HG02973 (cell line): ENCODE data around the gene TMEM270.
"Not testable (repeated sequence)": the region's sequence is repeated elsewhere in the genome, so short reads cannot be mapped to it uniquely, and the experiment has no call there.

Experiments used
- ATAC-seq: cut with Tn5 transposase; IDR thresholded peaks from one replicate; pipeline ENCODE4 v1.9.1; 2021; ENCODE audit warnings: moderate library complexity; ENCODE audit not compliant: unreplicated experiment

The TMEM270 gene, protein sequence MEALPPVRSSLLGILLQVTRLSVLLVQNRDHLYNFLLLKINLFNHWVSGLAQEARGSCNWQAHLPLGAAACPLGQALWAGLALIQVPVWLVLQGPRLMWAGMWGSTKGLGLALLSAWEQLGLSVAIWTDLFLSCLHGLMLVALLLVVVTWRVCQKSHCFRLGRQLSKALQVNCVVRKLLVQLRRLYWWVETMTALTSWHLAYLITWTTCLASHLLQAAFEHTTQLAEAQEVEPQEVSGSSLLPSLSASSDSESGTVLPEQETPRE

DNA sequence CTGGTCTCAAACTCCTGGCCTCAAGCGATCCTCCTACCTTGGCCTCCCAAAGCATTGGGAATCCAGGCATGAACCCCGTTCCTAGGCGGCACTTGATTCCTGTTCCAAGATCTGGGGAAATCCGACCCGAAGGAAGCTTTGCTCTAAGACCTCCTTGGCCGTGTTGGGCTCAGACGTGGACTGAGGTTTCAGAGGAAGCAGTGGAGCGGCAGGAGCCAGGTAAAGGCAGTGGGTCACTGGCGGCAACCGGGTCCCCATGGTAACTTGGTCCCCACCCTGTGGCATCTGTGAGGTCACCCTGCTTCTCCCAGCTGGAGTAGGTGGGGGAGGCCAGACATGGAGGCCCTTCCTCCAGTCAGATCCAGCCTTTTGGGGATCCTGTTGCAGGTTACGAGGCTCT is at the start of gene TMEM270:
Gene TMEM270, plus strand, starts transcription at position 301 of the 400 bp plus-strand sequence. Its CDS starts 36 bp downstream, at position 337.
- ATAC-seq = no peak

DNA sequence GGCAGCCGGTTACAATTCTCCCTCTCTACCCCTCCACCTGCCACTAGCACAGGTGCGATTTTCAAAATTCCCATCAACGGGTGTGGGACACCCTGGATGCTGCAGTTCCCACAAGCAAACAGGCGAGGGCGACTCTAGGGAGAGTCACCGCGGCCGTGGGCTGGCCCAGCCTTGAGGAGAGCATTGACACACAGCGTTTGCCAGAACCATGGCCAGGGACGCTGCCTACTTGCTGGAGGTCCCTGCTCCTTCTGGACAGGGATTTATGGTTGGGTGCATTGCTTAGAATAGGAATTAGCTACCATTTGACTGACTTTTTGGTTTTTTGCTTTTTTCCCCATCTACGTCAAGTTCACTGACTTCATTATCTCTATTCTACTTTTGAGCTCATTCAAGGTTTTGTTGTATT is 49.2 kb upstream of the TMEM270 start:
- no peak for ATAC-seq

DNA sequence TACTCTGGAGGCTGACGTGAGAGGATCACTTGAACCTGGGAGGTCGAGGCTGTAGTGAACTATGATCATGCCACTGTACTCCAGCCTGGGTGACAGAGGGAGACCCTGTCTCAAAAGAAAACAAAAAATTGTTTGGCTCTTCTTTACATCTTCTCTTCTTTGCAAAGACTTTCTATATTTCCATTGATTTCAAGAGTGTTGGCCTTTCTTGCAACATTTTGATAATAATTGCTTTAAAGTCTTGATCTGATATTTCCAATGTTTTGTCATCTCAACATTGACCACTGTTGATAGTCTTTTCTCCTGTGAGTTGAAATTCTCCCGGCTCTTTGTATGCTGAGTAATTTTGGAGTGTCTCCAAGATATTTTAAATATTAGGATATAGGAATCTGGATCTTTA is 48.0 kb upstream of the TMEM270 start:
- ATAC-seq = no peak

DNA sequence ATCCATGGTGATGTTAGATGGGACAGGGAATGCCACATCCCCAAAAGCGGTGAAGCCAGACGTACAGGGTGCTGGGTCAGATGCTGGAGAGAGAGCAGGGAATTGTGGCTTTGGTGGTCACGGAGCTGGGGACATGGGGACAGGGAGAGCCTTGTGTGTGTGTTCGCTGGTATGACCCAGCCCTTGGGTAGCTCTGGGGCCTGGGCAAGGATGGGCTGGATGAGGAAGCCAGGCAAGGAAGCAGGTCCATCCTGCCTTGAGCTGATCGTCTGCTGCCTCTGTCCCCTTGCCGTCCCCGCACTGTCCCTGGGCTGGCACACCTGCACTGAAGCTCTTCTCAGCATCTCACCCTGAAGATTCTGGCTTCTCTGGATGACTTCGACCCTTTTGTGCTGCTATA is 45.5 kb upstream of the TMEM270 start:
- ATAC-seq = no peak

DNA sequence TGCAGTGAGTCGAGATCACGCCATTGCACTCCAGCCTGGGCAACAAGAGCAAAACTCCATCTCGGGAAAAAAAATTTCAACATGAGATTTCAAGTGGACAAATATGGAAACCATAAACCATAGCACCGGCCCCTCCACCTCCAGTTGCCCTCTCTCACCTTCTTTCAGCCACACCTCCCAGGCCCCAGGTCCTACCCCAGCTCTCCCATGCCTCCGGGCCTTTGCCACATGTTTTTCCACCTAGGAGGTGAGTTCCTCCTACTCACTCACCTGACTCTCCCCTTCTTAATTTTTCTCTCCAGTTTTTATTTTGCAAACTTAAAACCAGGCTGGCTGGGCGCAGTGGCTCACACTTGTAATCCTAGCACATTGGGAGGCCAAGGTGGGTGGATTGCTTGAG is 43.8 kb upstream of the TMEM270 start:
- no peak for ATAC-seq

DNA sequence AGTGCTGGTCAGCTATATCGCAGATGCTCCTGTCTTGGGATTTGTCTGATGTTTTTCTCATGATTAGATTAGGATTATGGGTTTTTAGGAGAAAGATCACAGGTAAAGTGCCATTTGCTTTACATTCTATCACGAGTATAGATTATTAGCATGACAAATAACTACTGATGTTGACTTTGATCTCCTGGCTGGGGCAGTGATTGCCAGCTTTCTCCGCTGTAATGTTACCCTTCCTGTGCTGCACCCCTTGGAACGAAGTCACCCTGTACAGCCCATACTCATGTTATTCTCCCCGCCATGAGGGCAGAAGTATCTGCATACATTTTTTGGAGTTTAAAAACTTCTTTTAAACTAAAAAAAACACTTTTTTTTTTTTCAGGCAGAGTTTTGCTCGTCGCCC is 40.9 kb upstream of the TMEM270 start:
- no peak for ATAC-seq

DNA sequence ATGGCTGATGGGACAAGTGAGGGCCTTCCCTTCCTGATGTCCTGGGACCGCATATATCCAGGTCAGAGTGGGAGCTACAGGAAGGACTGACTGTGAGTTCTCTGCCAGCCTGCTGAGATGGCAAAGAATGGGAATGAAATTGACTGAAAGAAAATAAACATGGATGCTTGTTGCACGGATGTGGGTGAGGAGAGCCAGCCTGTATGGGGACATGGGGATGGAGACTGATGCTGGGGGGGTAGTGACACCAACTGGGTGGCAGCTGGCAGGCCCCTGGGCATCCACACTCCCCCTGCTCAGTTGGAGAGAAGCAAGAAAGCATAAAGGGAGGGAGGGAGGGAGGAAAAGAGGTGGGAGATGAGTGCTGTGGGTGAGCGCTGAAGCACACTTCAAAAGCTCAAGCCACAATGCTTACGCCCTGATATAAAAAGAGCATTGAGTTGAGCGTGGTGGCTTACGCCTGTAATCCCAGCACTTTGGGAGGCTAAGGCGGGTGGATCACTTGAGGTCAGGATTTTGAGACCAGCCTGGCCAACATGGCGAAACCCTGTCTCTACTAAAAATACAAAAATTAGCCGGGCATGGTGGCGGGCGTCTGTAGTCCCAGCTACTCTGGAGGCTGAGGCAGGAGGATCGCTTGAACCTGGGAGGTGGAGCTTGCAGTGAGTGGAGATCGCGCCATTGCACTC is 39.2 kb upstream of the TMEM270 start:
- ATAC-seq = not testable (repeated sequence)

DNA sequence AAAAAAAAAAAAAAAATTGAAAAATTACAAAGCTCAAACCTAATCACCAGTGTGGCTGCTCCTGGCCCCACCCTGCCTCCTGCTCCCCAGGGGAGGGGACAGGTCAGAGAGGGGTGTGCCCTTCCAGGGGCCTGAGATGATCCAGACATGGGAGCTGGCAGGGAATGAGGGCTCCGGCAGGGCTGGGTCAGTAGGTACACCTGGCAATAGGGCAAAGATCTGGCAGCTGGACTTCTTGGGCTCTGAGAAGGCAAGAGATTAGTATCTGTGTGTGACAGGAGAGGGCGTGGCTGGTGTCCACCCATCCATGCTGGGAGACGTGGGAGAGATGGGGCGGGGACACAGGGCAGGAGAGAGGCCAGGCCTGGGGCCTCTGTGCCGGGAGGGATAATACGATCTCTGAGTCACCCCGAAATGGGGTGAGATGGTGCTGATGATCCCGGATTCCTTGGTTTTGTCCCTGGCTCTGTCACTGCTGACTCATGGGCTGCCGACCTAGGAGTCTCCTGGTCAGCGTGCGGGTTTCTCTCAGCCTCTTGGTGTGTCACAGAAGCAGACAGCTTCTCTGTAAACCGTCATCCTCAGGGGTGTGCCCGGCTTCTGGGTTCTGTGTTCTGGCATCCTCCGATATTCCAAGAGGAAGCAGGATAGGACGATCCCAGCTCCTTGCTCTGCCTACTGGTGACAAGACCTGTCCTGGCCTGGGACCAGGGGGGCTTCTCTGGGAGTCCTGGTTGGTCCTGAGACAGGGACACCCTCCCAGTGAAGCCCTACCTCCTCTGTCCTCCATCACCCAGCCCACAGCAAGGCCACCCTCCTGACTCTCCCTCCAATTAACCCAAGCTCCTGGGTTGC is 38.4 kb upstream of the TMEM270 start:
- no peak for ATAC-seq

DNA sequence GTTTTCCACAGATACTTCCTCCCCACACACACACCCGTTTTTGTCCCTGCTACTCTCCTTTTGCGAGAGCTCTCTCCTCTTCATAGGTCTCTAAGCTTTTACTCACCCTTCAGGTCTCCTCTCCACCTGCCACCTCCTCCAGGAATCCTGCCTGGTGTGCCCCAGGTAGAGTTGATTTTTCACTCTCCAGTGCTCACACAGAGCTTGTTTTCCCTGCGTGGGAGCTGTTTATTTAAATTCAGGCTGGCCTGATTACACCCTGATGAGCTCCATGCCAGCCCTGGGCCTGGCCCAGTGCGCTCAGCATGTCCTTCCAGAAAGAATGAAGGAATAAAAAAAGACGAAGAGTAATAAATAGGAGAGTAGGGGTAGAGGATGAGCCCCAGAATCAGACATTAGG is 37.7 kb upstream of the TMEM270 start:
- ATAC-seq = no peak

DNA sequence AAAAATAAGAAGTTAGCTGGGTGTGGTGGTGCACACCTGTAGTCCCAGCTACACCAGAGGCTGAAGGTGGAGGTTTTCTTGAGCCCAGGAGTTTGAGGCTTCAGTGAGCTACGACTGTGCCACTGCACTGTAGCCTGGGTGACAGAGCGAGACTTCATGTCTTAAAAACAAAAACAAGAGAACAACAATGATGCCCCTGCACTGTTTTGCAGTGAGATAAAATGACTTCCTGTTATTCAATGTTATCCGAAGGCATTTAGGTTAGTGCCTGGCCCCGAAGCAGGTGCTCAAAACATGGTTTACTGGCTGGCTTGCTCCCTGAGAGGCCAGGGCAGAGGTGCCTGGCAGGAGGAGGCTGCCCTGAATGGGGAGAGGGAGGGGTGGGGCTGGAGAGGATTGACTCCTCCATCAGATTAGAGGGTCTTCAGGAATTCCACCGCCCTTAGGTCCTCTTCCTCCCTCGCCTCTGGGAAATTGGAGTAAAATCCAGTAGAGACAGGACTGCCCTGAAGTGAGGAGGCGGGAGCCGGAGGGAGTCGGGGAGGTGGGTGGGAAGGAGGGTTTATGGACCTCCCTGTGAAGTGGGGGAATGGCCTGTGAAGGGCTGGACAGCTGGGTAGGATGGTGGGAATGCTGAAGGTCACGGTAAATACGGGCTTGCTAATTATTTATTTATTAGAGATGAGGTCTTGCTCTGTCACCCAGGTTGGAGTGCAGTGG is 36.9 kb upstream of the TMEM270 start:
- ATAC-seq = no peak

DNA sequence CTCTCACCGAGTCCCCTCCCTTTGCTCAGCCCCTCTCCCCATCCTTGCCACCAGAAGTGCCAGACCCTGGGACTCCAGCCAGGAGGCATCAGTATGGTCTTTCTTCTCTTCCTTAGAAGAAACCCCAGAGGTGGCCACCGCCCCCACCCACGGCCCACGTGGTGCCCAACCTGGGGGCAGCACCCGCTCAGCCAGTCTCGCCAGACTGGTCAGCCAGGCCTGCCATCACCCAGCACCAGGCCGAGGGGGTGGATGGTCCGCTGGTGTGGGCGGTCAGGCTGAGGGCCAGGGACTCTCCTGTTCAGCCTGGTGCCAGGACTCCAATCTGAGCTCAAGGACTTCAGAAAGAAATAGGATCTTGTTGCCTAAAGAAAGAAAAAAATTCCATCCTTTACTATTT is 36.0 kb upstream of the TMEM270 start:
- ATAC-seq = no peak

DNA sequence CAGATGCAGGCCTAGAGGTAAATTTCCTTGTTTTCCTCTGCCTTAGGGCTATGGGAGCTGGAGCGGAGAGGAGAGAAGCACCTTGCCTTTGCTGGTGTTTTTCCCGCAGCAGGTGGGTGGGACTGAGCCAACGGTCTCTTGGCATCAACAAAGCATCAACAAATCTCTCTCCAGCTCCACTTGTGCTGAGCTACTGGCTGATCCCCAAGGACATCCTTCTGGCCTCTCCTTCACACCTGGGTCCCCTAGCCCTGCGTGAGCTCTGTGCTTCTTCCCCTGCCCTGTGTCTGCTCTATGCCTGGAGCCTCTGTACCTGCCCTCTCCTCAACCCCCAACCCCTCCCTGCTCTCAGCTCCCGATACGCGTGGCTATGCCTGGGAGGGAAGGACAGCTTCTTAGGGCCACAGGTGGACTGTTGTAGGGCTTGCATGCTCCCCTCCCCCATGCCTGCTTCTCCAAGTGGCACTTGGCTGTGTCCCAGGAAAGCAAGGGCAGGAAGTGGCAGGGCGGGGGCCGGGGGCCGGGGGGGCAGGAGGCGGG is 33.3 kb upstream of the TMEM270 start:
- ATAC-seq = no peak

DNA sequence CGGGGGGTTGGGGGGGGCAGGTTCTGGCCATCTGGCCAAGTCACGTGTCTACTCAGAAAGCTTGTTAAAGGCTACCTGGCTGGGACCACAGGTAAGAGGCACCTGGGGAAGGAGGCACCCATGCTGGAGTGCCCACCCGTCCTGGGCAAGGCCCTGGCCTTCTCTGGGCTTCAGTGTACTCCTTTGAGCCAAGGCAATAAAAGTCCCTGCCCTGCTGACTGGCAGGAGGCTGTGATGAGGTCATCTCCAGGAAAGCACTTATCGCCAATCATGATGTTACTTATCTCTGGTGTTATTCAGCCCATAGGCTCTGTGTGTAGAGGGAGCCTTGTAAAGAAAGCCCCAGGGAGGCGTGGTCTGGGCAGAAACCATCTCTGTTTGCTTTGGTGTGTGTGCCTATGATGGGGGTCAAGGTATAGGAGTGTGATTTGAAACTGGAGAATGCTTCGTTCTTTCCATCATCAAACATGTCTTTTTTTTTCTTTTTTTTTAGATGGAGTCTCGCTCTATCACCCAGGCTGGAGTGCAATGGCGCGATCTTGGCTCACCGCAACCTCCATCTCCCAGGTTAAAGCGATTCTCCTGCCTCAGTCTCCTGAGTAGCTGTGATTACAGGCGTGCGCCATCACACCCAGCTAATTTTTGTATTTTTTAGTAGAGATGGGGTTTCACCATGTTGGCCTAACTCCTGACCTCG is 32.7 kb upstream of the TMEM270 start:
- no peak for ATAC-seq

DNA sequence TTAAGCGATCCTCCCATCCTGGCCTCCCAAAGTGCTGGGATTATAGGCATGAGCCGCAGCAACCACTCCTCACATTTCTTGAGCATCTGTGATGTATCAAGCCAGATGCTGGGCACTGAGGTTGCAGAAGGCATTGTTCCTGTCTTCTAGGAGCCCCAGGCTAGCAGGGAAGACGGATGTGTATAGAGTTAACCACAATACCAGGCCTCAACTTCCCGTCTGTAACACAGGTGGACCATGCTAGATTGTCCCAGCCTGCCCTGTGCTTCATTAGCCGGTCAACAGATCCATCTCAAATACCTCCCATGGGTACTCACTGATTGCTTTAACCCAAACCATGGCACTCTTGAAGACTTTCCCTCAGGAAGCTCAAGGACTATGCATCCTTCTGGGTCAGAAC is 32.0 kb upstream of the TMEM270 start:
- no peak for ATAC-seq

DNA sequence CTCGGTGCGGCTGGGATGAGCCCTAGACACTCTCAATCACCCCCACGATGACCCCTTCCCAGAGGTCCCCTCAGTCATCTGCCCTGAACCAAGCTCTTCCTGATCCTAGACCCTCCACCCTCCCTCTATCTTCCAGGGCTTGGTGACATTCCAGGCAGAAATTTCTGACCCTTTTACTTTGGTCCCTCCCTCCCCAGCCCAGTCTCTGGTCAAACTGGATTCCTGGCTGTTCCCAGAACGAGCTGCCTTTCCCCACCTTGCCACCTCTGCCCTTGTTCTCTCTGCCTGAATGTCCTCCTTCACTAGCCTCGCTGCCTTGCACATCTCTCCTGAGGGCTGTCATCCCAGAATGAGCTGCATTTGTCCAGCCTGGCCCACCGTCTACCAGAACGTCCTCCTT is 31.5 kb upstream of the TMEM270 start:
- ATAC-seq = no peak

DNA sequence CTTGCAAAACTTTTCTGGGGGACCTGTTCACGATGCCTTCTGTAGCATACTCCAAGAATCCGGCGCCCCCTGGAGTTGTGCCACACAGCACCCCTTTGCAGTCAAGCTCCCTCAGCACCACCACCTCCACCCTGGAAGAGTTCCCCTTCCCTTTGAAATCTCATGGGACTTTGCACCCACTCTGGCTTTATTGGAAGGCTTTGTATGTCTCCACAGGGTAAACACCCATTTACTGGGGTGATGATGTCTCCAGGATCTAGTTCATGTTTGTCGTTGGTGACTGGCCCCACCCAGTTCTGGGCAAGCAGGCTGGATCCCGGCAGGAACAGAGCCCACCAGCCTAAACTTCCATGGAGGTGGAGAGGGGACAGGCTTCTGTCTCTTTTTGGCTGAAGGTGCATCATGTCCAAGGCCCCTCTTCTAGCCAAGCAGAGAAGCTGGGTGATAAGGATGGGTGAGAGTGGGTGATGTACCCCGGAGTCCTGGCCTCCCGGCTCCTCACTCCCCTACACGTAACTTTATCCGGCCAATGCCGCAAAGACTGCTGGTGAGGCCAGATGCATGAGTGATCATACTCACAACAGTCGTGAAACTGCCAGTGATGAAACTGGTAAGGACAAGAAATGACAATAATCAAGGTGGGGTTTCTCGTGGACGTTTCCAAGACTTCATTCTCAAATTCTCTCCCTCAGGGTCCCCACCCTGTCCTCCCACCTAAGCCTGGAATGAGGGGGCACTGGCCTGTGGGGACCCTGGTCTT is 30.9 kb upstream of the TMEM270 start:
- no peak for ATAC-seq

DNA sequence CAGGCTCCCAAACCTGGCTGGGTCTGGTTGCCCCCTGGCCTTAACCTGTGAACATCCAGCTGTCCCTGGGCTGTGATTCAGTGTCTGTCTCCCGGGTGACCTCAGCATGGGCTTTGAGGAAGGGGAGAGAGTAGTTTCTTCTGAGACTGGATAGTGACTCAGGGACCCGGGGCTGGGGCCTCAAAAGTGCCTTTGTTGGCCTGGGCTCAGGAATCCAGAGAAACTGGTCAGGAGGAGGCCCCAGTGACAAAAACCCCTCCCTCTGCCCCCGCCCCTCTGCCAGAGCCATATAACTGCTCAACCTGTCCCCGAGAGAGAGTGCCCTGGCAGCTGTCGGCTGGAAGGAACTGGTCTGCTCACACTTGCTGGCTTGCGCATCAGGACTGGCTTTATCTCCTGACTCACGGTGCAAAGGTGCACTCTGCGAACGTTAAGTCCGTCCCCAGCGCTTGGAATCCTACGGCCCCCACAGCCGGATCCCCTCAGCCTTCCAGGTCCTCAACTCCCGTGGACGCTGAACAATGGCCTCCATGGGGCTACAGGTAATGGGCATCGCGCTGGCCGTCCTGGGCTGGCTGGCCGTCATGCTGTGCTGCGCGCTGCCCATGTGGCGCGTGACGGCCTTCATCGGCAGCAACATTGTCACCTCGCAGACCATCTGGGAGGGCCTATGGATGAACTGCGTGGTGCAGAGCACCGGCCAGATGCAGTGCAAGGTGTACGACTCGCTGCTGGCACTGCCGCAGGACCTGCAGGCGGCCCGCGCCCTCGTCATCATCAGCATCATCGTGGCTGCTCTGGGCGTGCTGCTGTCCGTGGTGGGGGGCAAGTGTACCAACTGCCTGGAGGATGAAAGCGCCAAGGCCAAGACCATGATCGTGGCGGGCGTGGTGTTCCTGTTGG is 30.0 kb upstream of the TMEM270 start, which contains the start of gene CLDN4:
Gene CLDN4, plus strand, starts transcription at position 316 of the 903 bp plus-strand sequence. Its CDS starts 206 bp downstream, at position 522.
- no peak for ATAC-seq

DNA sequence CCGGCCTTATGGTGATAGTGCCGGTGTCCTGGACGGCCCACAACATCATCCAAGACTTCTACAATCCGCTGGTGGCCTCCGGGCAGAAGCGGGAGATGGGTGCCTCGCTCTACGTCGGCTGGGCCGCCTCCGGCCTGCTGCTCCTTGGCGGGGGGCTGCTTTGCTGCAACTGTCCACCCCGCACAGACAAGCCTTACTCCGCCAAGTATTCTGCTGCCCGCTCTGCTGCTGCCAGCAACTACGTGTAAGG is 29.4 kb upstream of the TMEM270 start:
- ATAC-seq = no peak
